Esophagus muscularis mucosa (tissue), 3 donors: ENCODE data around the gene AGAP4.
"Not testable (repeated sequence)": the region's sequence is repeated elsewhere in the genome, so short reads cannot be mapped to it uniquely, and the experiment has no call there.

Experiments used
- CTCF ChIP-seq, 3 experiments: fragments of 200-600 bp in 2 of 3; fragments of 450-650 bp in 1 of 3; sonication (generic) in 2 of 3; IDR thresholded peaks; one replicate each; pipeline ENCODE4 v1.5.1; 2017 to 2019; ENCODE audit warnings: antibody characterized with exemption in 3 of 3, mild to moderate bottlenecking in 2 of 3, moderate library complexity in 1 of 3
- POLR2A ChIP-seq: fragments of 450-650 bp; IDR thresholded peaks from one replicate; pipeline ENCODE4 v1.6.1; 2017; ENCODE audit warnings: antibody characterized with exemption, moderate library complexity, mild to moderate bottlenecking, low read depth

GRCh38 chr10:45789991-45790390, 57.3 kb downstream of the AGAP4 start:
- TF ChIP-seq CTCF (IDR thresholded peaks at IDR 0.05); POLR2A: not testable (repeated sequence)
